Fibroblast of skin of scalp (primary cell): Measurements from ENCODE around the gene TRIM71.
"Not testable (repeated sequence)": the region's sequence is repeated elsewhere in the genome, so short reads cannot be mapped to it uniquely, and the experiment has no call there.

Source experiments
- DNase-seq: peaks from one replicate; pipeline ENCODE4 v3.0.0-alpha.2; 2013

Gene TRIM71

DNA sequence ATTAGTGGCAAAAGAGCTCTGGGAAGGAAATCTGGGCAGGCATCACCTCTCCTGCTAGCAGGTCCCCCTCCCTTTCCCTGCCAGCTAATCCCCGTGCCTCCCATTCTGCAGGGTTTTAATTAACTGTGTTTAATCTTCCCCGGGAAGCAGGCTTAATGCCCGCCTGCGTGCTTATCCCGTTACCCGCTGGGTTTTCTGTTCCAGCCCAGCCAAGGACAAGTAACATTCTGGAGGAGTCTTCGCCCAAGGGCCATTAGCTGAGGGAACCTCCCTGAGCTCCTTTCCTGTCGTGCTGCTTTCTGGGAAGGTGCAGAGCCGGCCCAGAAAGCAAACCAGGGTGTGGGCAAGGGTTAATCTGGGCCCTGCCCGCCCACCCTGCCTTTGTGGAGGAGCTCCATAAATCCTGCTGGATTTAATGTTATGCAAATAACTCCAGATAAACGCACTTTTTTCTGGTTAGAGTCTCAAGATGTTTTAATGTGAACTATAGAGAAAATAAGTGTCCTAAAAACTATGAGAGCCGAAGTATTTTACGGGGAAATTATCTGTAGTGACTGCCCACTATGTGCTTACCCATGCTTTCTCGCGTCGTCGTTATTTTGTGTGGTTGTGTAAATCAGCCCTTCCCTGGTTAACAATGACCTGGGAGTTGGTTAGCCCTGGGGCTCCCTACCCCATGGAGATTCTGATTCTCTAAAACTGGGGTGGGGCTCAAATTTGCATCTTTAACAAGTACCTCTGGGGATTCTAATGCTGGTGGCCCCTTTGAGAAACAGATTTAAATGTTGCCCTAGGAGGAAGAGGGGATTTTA, 25.9 kb downstream of the TRIM71 start:
- DNase-seq: no peak

DNA sequence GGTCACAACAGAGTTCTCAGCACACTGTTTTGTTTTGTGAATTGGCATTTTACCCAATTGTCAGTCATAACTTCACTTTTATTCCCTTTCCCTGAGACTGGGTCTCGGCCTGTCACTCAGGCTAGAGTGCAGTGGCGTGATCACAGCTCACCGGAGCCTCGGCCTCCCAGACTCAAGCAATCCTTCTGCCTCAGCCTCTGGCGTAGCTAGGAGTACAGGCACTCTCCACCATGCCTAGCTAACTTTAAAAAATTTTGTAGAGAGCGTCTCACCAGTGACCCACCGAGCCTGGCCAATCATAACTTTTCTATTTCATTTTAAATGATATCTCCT, 26.5 kb downstream of the TRIM71 start:
- DNase-seq: no peak

DNA sequence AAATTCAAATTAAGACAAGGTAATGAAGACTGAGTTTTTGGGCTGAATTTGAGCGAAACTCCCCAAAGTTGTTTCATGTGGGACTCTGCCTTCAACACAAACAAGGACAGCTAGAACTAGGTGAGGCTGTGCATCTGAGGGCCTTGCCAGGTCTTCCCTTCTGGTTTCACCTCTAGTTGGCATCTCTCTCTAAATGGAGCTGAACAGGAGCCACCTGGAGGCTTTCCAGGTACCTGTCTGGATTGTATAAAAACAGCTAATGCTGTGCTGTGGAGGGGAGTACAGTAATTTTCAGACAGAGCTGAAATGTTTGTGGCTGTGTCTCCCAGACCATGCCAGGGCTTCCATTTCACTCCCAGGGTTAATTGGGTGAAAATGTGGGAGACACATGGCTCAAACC, 27.1 kb downstream of the TRIM71 start:
- no peak for DNase-seq

GRCh38 chr3:32845546-32845945, 27.7 kb downstream of the TRIM71 start:
- DNase-seq: not testable (repeated sequence)

DNA sequence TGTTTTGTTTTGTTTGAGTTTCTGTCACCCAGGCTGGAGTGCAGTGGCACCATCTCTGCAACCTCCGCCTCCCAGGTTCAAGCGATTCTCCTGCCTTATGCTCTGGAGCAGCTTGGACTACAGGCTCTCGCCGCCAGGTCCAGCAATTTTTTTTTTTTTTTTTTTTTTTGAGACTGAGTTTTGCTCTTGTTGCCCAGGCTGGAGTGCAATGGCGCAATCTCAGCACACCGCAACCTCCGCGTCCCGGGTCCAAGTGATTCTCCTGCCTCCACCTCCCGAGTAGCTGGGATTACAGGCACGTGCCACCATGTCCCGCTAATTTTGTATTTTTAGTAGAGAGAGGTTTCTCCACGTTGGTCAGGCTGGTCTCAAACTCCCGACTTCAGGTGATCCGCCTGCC, 29.2 kb downstream of the TRIM71 start:
- DNase-seq: not testable (repeated sequence)

GRCh38 chr3:32847528-32847927, 29.7 kb downstream of the TRIM71 start:
- DNase-seq: no peak

GRCh38 chr3:32848215-32848614, 30.4 kb downstream of the TRIM71 start:
- no peak for DNase-seq

DNA sequence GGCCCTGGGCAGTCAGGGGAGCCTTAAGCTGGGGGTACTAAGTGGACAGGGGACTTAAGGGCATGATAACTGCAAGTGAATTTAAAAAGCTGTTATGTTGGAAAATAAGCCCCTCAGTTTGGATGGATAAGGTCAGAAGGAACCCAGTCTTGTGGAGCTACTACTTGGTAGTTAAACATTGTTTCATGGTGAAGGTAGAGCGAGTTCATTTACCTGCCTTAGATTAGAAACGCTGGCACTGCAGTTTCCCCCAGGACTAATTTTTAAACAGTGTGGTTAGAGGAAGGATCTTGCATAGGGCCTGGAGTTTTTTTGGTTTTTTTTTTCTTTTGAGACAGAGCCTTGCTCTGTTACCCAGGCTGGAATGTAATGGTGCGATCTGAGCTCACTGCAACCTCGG, 31.2 kb downstream of the TRIM71 start:
- no peak for DNase-seq

GRCh38 chr3:32850226-32850625, 32.4 kb downstream of the TRIM71 start:
- DNase-seq: no peak

DNA sequence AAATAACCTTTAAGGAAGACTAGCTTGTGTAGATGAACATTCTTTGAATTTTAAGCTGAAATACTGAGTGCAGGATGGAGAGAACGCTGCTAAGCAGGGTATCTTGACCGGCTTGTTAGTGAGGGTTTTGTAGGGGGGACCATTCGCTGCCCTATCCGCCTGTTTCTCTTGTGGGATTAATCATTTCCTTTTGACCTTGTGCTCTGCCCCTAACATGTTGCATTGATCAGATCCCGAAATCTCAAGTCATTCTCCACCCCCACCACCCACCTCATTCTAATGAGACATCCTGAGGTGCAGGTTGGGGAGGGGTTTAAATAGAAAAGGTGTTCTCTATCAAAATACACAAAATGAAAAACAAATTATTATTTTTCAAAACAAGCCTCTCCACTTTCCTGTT, 32.8 kb downstream of the TRIM71 start:
- DNase-seq: no peak

DNA sequence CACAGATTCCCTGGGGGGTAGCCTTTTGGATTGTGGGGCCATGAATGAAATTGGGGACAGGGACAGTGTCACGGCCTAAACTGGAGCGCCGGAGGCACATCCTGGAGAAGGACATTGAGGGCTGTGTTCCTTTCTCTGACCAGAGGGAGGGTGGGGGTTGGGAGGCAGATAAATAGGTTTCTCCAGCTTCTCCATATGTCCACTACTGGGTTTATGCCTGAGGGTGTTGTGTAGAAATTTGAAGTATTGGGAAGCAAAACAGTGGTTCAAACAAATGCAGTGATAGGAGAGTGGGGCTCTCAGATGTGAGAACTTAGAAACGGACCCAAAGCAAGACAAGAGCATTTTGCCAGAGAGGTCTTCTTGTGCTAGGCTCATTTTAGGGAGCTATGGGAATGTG, 34.3 kb downstream of the TRIM71 start:
- no peak for DNase-seq

DNA sequence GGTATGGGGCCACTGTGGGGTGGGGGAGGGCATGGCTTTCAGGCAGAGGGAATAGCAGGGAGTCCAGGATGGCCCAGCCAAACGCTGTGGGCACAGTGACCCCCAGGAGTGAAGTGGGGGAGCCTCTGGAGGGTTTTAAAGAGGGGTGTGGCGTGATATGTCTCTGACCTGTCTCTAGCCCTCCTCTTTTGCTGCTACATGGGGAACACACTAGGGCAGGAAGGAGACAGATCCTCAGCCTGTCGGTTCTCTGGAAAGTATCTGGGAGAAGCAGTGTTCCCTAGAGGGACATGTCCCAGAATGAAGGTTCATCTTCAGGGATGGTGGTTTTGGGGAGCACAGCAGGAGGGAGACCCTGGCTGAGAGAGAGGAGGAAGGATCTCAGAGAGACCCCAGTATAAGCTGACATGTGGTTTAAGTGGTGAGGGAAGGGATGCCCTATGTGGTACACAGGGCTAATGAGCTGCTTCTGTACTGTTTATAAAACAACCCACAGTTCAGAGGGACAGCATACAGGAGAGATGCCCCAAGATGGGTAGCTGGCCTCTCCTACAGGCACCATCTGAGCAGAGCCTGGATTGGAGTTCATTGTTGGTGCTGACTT, 37.7 kb downstream of the TRIM71 start:
- DNase-seq: no peak

DNA sequence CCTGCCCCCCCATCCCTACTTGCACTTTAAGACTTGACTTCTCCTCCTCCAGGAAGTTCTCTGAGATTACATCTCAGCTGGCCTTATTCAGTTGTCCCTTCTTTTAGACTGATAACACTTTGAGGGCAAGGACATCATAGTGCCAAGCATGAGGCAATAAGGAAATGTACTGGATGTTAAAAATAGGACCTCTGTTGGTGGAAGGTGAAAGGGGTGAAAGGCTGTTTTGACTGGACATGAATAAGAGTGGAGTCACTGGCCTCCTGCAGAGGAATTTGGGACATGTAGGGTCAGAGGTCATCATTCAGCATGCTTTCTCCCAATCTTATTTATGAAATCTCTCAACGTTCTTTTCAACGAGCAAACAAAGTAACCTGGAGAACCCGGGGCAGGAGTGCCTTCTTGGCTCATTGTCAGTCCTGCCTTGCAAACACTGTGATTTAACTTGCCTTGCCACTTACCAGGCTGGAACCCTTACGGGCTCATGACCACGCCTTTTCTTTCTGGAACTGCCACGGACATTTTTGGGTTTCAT, 38.6 kb downstream of the TRIM71 start:
- no peak for DNase-seq

DNA sequence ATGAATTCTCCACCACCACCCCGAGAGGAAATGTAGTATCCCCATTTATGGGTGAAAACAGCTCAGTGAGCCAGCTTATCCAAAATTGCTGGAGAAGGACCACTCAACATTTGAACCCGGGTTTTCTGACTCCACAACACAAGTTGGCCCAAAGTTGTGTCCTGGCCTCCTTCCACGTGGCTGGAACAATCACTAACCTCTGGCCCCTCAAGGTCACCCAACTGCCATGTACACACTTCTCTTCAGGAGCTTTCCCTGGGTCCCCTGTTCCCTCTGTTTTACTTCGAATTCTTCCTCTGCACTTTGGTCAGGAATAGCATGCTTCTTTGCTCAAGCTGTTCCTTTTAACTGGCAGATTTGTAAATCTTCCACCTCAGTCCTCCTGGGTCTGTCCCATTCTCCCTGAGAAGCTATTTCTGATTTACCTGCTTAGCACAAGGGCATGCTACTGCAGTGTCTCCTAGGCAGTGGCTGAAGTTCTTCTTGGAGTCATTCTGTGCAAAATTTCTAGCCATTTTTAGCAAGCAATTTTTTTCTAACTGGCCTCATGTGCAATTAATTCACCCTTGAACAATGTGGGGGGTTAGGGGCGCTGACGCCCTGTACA, 39.2 kb downstream of the TRIM71 start:
- DNase-seq: no peak

- DNase-seq: no peak
These were observed 40.1 kb downstream of the TRIM71 start for GRCh38 chr3:32857921-32858320.

- DNase-seq: no peak
These were observed 41.9 kb downstream of the TRIM71 start for GRCh38 chr3:32859604-32860237.

DNA sequence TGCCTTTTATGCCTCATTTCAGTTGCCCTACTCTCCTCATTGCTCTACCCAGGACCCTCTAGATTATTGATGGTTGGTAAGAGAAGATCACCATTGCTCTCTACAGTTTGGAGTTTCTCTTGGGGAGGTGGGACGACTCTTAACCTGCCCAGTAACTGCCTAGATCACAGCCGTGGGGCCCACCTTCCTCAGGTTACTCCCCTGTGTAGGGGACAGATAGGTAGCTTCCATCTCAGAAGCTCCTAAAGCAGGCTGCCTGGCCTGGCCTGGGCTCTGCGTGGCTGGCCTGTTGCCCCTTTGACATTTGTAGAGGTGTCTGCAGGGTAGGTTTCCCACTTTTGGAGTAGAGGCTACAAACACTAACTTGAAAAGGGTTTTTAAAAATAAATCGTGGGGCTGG, 42.7 kb downstream of the TRIM71 start:
- DNase-seq: no peak

GRCh38 chr3:32861681-32862080, 43.9 kb downstream of the TRIM71 start:
- DNase-seq: no peak

- DNase-seq: no peak
These were observed 44.6 kb downstream of the TRIM71 start for GRCh38 chr3:32862247-32862935.

GRCh38 chr3:32862936-32863487, 45.2 kb downstream of the TRIM71 start:
- no peak for DNase-seq

- DNase-seq: no peak
These were observed 47.6 kb downstream of the TRIM71 start for GRCh38 chr3:32865383-32865782.

DNA sequence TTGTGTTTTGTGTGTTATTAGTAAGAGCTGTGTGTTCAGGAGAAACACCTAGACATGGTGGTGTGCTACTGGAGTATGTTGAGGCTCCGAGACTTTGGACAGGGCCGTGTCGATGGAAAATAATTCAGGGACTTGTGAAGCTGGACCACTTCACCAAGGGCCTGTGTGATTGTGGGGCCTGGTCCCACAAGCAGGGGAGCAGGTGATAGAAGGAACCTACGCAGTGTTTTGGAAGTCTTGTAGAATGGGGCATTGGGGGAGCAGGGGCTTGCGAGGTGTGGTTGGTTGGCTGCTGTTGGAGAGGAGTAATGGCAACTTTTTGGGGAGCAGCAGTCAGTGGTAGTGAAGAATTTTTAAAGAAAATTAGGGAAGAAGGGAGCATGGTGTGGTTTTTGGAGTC, 48.7 kb downstream of the TRIM71 start:
- DNase-seq: no peak
